GM18907 (cell line): Measurements from ENCODE around the gene SPATA32.
A peak's percentile ranks its signal among the peaks of the same experiment; 100 is the strongest.
"Not testable (repeated sequence)": the region's sequence is repeated elsewhere in the genome, so short reads cannot be mapped to it uniquely, and the experiment has no call there.

Experiments
- ATAC-seq: cut with Tn5 transposase; IDR thresholded peaks from one replicate; pipeline ENCODE4 v1.9.1; 2021; ENCODE audit warnings: mild to moderate bottlenecking, moderate library complexity; ENCODE audit not compliant: unreplicated experiment

SPATA32 gene

DNA sequence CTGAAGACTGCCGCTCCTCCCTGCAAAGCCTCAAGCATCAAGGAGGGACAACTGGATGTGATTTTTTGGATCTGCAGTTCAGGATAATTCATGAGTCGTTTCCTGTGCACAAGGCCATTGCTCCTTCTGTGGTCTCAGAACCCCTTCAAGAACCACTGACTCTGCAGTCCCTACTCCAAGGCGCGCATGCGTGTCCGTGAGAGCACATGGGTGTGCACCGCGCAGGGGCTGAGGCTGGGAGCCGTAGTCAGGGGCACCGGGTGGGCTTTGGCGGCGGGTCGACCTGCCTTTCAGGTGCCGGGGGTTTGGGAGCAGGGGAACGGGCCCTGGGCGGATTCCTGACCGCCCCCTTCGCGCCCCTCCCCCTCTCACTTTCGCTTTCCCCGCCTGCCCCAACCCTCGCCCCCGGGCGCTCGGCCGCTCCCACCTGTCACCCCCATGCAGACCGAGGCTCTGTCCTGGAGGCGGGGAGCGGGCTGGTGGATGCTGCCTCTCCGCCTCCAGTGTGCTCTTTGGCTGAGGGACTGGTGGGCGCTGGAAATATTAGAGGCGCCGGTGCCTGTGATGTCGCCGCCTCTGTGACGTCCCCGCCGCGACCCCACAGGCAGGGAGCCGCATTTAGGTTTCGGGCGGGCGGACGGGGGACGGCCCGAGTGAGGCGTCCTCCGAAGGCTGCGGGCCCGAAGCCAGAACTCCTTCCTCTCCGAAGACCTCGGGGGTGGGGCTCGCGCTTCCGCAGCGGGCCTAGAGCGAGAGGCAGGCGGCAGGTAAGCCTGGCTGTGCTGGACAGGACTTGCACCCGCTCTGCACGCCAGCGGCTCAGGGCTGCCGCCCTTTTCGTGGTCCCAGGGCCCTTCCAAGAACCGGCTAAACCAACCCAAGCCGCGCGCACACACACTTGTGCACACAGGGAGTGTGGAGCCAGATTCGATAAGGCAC is at the start of gene SPATA32:
Gene SPATA32 (minus strand): TSS at position 518 of the 939 bp plus-strand sequence. CDS start 78 bp downstream, at position 440.
- no peak for ATAC-seq

GRCh38 chr17:45311401-45311759 is 49.5 kb upstream of the SPATA32 start:
- ATAC-seq, result no peak

- no peak for ATAC-seq
These were observed 48.8 kb upstream of the SPATA32 start for GRCh38 chr17:45310380-45311324.

- no peak for ATAC-seq
These were observed 47.5 kb upstream of the SPATA32 start for GRCh38 chr17:45309400-45309799.

DNA sequence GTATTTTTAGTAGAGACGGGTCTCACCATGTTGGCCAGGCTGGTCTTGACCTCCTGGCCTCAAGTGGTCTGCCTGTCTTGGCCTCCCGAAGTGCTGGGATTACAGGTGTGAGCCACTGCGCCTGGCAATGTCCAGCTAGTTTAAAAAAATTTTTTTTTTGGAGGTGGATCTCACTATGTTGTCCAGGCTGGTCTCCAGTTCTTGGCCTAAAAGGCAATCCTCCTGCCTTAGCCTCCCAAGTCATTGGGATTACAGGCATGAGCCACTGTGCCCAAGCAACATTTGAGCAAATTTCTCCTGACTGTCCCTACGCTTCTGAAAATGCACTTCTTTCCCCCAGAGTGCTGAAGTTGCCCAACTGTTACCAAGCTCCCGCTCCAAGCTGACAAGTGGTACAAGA is 46.9 kb upstream of the SPATA32 start:
- ATAC-seq, result no peak

GRCh38 chr17:45308016-45308365 is 46.1 kb upstream of the SPATA32 start:
- ATAC-seq, result no peak

DNA sequence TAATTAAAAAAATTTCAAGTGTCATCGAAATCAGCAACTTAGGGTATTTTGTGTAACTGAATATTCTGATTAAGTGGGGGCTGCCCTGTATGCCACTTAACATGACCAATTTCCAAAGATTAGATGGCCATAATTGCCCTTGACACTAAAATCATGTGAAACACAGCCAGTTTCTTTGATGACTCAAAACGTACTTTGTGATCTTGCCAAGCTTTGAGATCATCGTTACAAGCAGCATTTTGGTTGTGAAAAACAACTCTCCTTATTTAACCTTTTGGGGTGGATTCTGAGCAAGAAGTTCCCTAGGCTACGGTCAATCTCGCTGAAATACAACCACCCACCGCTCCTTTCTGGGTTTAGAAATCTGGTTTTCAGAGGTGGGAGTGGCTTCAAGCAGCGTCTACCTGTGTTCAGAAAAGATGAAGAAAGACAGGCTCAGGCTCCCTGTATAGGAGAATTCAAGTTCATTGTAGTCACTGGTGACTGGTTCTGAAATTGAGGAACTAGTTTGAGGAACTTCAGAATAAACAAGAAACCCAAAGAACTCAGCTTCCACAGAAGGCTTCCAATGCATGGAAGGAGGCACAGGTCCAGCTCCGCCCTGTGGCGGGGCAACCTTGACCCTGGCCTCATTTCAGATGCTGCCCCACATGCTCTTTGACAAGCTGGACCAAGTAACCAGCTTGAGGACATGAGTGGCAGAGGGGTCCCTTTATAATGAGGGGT is 45.6 kb upstream of the SPATA32 start:
- no peak for ATAC-seq

GRCh38 chr17:45306623-45307022 is 44.7 kb upstream of the SPATA32 start:
- ATAC-seq, result no peak

GRCh38 chr17:45306094-45306493 is 44.2 kb upstream of the SPATA32 start:
- ATAC-seq, result no peak

DNA sequence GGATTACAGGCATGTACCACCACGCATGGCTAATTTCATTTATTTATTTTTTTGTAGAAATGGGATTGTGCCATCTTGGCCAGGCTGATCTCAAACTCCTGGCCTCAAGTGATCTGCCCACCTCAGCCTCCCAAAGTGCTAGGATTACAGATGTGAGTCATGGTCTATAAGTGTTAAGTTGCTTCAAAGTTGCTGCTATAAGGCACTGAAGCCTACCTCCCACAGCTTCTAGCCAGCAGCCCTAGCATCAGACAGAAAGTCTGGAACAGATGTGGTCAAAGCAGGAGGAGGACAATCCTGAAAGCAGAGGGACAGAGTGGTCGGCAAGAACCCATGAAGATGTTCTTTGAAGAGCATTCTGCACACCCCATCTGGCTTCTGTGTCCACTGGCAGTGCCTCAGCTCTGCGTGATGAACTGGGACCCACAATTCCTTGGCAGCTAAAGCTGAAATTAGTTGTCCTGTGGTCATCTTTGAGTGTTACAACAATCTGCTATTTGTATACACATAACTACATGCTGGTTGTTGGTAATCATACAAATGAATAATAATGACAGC is 43.7 kb upstream of the SPATA32 start:
- ATAC-seq, result no peak

- ATAC-seq, result peak; percentile 61
These were observed 40.8 kb upstream of the SPATA32 start for GRCh38 chr17:45302649-45303173.

DNA sequence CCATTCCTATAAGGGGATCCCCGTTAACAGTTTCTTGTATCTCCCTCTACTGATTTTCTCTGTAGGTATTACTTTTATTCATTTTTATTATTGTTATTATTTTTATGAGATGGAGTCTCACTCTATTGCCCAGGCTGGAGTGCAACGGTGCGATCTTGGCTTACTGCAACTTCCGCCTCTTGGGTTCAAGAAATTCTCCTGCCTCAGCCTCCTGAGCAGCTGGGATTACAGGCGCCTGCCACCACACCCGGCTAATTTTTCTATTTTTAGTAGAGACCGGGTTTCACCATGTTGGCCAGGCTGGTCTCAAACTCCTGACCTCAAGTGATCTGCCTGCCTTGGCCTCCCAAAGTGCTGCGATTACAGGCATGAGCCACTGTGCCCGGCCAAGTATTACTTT is 40.3 kb upstream of the SPATA32 start:
- ATAC-seq, result not testable (repeated sequence)

DNA sequence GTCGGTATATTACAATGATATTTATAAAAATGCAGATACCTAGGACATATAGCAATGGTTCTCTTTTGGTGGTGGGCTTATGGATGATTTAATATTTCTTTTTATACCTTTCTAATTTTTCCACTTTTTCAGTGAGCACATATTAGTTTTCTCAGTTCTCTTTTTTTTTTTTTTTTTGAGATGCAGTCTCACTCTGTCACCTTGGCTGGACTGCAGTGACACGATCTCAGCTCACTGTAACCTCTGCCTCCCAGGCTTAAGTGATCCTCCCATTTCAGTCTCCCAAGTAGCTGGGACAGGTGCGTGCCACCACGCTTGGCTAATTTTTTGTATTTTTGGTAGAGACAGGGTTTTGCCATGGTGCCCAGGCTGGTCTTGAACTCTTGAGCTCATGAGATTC is 39.8 kb upstream of the SPATA32 start:
- no peak for ATAC-seq

DNA sequence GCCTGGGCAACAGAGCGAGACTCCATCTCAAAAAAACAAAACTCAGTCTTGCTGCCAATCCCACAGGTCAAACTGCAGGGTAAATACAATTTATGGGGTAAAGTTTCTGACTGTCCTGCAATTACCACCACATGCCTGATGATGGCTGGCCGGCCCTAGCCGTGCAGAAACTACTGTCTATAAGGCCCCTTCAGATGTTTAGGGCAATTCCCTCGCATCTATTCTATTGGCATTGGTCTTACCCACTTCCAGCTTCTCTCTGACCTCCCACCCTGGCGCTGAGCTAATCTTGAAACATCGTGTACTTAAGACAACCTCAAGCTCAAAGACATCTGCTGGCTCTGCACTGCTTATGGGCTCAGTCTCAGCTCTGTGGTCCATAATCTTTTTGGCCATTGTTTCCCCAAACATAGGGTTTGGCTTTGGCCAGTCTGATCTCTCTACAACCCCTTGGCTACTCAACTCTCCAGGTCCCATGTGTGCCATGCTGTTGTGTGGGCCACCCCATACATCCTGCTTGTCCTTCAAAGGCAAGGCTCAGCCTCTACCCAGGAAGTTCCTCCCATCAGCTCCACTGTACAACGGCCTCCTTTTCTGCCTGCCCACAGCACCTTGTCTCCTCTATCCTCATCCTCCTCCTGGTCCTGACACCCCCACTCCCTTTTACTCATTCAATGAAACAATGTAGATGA is 38.3 kb upstream of the SPATA32 start:
- no peak for ATAC-seq

DNA sequence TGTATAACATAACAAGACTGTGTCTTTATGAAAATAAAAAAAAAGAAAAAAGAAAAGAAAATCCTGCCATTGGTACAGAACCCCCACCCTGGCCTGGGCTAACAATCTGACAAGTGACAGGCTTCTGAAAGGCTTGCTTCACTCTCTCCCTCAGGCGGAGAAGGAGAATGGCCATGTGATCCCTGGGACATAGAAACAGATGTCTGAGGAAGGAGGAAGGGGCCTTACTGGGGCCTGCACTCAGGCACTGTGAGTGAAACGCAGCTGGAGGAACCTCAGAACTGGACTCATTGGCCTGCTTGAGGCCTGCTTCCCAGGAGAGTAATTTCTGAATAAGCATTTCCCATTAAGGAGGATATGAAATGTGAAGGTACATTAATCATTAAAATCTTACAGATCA is 37.5 kb upstream of the SPATA32 start:
- ATAC-seq, result no peak

DNA sequence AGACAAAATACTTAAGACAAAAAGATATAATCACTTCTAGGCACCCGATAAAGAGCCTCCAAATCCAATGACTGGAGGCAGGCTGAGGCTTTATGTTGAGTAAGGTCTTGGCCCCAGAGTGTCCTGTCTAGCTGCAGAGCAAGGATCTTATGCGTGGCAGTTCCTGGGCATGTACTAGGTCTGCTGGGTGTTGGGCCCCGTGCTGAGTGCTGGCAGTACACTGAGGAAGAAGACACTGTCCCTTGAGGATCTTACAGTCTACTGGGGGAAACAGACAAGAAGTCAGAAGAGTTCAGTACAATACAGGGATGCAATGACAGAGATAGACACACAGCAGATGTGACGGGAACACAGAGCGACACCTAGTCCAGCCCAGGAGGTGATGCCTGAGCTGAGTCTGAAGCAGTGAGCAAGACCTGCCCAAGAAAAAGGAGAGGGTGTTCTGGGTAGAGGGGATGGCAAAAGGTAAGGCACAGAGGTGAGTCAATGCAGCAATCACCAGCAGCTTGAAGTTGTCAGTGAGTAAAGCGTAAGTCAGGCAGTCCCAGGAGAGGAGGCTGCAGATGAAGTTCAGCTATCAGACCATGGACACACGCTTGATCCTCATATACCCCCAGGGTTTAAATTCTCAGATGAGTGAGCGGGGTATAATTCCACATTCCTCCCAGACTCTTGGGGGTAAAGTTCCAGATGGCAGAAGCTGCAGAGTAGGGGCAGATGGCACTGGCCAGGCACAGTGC is 36.8 kb upstream of the SPATA32 start:
- no peak for ATAC-seq

DNA sequence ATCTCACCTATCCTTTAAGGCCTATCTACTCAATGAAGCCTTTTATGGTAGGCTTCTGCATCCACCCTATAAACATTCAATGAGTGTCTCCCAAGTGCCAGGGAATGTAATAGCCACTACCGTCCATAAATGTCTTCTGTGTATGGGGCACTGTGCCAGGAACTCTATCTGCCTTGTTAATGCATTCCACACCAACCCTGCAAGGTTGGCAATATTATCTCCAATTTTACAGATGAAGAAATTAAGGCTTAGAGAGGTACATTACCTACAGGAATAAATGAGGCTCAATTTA is 34.9 kb upstream of the SPATA32 start:
- no peak for ATAC-seq

DNA sequence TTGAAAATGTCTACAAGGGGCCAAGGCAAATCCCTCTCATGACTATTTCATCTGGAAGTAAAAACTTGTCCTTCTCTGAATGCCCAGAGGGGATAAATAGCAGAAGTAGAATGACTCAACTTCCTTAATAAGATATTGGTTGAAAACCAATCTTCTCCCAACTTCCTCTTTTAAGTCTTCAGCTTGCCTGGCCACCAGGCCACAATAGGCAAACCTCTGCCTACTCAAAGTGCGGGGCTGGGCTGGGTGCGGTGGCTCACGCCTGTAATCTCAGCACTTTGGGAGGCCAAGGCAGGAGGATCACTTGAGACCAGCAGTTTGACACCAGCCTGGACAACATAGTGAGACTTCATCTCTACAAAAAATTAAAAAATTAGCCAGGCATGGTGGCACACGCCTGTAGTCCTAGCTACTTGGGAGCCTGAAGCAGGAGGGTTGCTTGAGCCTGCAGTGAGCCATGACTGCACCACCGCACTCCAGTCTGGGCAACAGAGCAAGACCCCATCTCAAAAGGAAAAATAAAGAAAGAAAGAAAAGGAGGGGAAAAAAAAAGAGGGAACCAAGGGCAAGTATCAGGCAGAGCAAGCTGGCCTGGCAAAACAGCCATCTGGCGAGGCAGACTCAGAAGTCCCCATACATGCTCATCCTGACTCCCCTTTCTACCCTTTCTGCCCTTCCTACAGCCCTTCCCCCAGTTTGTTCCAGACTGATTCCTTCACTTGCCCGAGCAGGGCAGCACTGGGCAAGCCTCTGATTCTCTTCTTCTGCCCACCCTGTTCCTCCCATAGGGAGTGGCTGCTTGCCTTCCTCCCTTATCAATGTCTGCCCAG is 34.3 kb upstream of the SPATA32 start:
- ATAC-seq, result no peak

GRCh38 chr17:45294506-45294905 is 32.6 kb upstream of the SPATA32 start:
- ATAC-seq, result no peak
